GM10266 (cell line): ENCODE results near the gene FOXO3.

Experiments
- DNase-seq: peaks from one replicate; pipeline ENCODE4 v3.0.0; 2012; ENCODE audit errors: extremely low spot score
- TF ChIP-seq, protein P1 (sequence below): IDR thresholded peaks from 2 replicates; pipeline ENCODE4 v1.5.1; 2012; ENCODE audit warnings: mild to moderate bottlenecking, low read depth; ENCODE audit not compliant: control insufficient read depth, insufficient read depth; ENCODE audit errors: missing control alignments

The FOXO3 gene

DNA sequence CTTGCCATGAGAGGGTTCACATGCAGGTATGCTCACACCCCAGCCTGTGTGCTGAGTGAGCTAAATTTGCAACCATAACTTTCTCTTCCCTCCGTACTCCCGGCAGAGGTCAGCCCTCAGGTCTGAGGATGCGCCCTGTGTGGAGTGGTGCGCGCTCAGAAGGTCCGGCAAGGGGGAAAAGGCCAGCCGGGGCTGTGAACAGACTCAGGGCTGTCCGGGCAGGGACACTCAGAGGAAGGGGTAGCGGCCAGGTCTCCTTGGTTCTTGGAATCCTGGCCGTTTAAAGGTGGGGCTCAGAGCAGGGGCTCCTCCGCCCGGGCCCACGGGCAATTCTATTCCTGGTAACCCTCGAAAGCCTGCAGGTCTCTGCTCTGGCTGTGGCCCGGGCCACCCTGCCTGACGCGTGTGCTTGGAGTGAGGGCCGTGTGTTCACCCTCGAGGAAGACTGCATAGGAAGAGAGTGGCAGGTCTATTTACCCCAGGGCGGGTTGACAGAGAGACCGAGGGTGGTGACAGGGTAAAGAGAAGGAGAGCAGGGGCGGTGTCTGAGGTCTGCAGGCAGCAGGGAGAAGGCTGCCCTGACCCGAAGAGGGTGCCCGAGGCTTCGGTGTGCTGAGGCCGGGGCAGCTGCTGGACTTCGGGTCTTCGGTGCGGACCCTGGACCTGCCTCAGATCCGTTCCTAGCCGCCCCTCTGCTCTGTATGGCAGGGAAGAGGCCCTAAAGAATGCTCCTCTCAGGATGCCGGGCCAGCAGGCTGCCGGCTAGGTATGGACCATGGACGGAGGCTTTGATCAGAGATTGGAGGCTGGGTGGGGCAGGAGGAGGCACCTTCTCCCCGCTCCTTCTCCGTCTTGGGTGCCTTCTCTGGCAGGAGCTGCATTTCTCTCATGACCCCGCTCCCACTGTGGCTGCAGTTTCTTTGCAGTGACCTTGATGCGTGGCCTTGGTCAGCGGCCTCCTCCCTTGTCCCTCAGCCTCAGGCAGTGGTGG lies 156.4 kb downstream of the FOXO3 start:
- DNase-seq = no peak
- TF ChIP-seq, protein P1, sequence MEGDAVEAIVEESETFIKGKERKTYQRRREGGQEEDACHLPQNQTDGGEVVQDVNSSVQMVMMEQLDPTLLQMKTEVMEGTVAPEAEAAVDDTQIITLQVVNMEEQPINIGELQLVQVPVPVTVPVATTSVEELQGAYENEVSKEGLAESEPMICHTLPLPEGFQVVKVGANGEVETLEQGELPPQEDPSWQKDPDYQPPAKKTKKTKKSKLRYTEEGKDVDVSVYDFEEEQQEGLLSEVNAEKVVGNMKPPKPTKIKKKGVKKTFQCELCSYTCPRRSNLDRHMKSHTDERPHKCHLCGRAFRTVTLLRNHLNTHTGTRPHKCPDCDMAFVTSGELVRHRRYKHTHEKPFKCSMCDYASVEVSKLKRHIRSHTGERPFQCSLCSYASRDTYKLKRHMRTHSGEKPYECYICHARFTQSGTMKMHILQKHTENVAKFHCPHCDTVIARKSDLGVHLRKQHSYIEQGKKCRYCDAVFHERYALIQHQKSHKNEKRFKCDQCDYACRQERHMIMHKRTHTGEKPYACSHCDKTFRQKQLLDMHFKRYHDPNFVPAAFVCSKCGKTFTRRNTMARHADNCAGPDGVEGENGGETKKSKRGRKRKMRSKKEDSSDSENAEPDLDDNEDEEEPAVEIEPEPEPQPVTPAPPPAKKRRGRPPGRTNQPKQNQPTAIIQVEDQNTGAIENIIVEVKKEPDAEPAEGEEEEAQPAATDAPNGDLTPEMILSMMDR = no peak

GRCh38 chr6:108719477-108719876 lies 158.8 kb downstream of the FOXO3 start:
- DNase-seq = no peak
- TF ChIP-seq, protein P1 = no peak

DNA sequence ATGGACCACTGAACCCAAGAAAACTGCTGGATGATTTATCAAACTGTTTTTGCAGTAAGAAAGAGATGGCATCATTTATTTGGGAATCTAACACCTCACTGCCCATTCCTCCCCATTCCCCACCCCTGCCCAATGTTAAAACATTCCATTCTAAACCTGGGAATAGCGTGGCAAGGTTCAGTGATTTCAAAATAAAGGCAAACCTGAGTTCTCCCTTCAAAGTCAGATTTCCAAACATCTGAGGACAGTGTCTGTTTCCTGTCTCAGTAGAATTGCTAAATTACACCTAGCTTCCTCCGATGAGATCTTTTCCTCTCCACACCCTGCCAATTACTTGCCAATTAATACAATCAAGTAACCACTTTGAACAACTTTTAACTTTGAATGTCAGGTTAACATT lies 160.1 kb downstream of the FOXO3 start:
- no peak for DNase-seq
- TF ChIP-seq, protein P1 = no peak

- TF ChIP-seq, protein P1 = no peak
- no peak for DNase-seq
Measured at GRCh38 chr6:108721286-108721685, 160.6 kb downstream of the FOXO3 start.

- DNase-seq = no peak
- TF ChIP-seq, protein P1 = no peak
Measured at GRCh38 chr6:108723594-108723993, 162.9 kb downstream of the FOXO3 start.

DNA sequence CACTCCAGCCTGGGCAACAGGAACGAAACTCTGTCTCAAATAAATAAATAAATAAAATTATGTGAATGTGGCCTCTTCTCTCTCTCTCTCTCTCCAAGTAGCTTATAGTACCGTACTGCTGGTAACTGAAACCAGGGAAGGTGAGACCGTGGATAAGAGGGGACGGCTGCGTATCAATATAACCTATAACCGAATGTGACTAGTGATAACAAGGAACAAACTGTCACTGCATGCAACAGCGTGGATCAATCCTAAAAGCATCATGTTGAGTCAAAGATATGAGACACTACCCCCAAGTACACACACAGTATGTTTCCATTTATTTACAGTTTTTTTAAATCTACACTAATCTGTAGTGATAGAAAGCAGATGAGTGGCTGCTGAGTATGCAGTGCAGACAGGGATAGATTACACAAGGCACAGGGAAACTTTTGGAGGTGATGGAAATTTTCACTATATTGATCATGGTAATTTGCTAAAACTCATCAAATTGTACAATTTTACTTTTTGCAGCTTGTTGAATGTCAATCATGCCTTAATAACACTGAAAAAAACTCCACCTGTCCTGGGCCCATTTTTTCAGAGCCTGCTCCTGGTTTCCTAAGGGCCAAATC lies 166.1 kb downstream of the FOXO3 start:
- TF ChIP-seq, protein P1 = no peak
- no peak for DNase-seq

DNA sequence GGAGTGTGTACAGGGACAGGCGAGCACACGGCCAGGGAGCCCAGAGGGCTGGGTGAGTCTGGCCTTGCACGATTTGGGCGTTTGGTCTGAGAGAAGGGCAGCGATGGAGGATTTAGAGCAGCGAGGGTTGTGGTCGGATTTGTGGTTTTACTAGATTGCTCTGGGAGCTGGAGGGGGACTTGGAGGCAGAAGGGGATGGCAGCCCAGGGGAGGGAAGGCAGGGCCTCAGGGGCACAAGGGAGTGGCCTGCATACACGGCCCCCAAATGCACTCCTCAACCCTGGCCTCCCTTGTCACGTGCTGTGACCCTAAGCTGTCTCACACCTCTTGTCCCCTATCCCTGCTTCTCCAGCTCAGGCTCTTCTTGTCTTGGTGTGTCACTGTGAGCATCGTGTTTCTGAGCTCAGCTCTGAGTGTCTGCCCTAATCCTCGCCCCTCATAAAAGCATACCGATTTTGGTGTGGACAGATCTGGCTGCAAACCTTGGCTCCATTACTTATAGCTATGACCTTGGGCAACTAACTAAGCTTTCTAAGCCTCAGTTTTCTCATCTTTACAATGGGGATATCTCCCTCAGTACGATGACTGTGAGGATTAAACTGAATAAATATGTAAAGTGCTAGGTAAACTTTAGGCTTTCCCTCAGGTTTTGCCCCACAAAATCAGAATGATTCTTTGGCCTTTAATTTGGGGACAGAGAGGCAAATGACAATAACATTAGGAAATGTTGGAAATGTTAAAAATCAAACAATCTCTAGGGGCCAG lies 167.4 kb downstream of the FOXO3 start:
- DNase-seq = no peak
- TF ChIP-seq, protein P1 = no peak
